K562 (cell line): Measurements from ENCODE around the gene AGGF1. TPM values are rescaled to one million over a fixed set of nuclear protein-coding genes. Genes with fewer than 3 reads are reported as not detected.
A peak's percentile ranks its signal among the peaks of the same experiment; 100 is the strongest.

ENCODE experiments used
- ETV1 ChIP-seq: fragments of 450-650 bp; conservative IDR thresholded peaks from 2 replicates; pipeline ENCODE4 v1.6.1; 2016; ENCODE audit warnings: missing genetic modification characterization, control low read depth, low read depth, missing compliant biosample characterization
- ETV5 ChIP-seq: sonication (generic); formaldehyde crosslinking; IDR thresholded peaks from 2 replicates; pipeline ENCODE4 v1.4.0; 2020; ENCODE audit warnings: low read depth, mild to moderate bottlenecking, missing genetic modification reagents
- NCOR1 ChIP-seq: fragments of 450-650 bp; IDR thresholded peaks from 2 replicates; pipeline ENCODE4 v1.6.1; 2016; ENCODE audit warnings: mild to moderate bottlenecking, moderate library complexity
- NRF1 ChIP-seq, 2 experiments: fragments of 450-650 bp; IDR thresholded peaks in 1 of 2; conservative IDR thresholded peaks in 1 of 2; 2 replicates each; pipeline ENCODE4 v1.6.1; 2014; ENCODE audit warnings: mild to moderate bottlenecking in 2 of 2
- POLR2AphosphoS5 ChIP-seq: IDR thresholded peaks from 2 replicates; pipeline ENCODE4 v1.6.1; 2011; ENCODE audit warnings: mild to moderate bottlenecking, low read depth, low read length, moderate library complexity; ENCODE audit not compliant: control insufficient read depth, insufficient read depth
- POLR3A ChIP-seq: IDR thresholded peaks from 2 replicates; pipeline ENCODE4 v1.6.1; 2011; ENCODE audit warnings: borderline replicate concordance, mild to moderate bottlenecking, moderate library complexity; ENCODE audit not compliant: insufficient read length, insufficient read depth; ENCODE audit errors: extremely low read depth
- RB1 ChIP-seq: fragments of 450-650 bp; IDR thresholded peaks from 2 replicates; pipeline ENCODE4 v1.6.1; 2017; ENCODE audit warnings: low read depth, mild to moderate bottlenecking
- RREB1 ChIP-seq: fragments of 250-450 bp; sonication (Bioruptor Pico); IDR thresholded peaks from 2 replicates; pipeline ENCODE4 v1.4.0; 2020
- SOX6 ChIP-seq: fragments of 450-650 bp; IDR thresholded peaks from 2 replicates; pipeline ENCODE4 v1.6.1; 2014; ENCODE audit warnings: mild to moderate bottlenecking
- YY1 ChIP-seq, 3 experiments: IDR thresholded peaks; 2 replicates each; pipeline ENCODE4 v1.6.1; 2011; ENCODE audit warnings: low read length in 2 of 3, mild to moderate bottlenecking in 2 of 3, moderate library complexity in 2 of 3, borderline replicate concordance in 1 of 3, control low read depth in 1 of 3, low read depth in 1 of 3; ENCODE audit not compliant: insufficient read depth in 3 of 3, insufficient replicate concordance in 2 of 3, control insufficient read depth in 1 of 3, insufficient read length in 1 of 3; ENCODE audit errors: extremely low read depth in 1 of 3
- ZBTB11 ChIP-seq, 3 experiments: fragments of 200-800 bp in 1 of 3; fragments of 250-450 bp in 1 of 3; fragments of 450-650 bp in 1 of 3; sonication (Bioruptor Pico) in 1 of 3; sonication (Bioruptor generic) in 1 of 3; formaldehyde crosslinking in 1 of 3; IDR thresholded peaks; 2 replicates each; pipeline versions ENCODE4 v1.6.1 to v1.8.0; 2016 to 2022; ENCODE audit warnings: mild to moderate bottlenecking in 2 of 3, missing genetic modification characterization in 2 of 3, missing compliant biosample characterization in 1 of 3, moderate library complexity in 1 of 3
- ZNF431 ChIP-seq: sonication (generic); formaldehyde crosslinking; IDR thresholded peaks from 2 replicates; pipeline ENCODE4 v1.8.0; 2022; ENCODE audit warnings: mild to moderate bottlenecking, missing genetic modification reagents
- polyA plus RNA-seq, 8 experiments: library from polyadenylated mRNA; depleted of rRNA in 4 of 8; stranded (reverse) in 5 of 8; unstranded in 3 of 8; fragments of >200 nt; fragmentation: Nextera tagmentation in 2 of 8; fragmentation: Illumina TruSeq in 1 of 8; extraction: Ambion mirVana in 2 of 8; extraction: Trizol in 1 of 8; gene quantifications; 2 replicates each; pipeline versions ENCODE4 v1.2.1 to v1.2.3, GENCODE V29; 2011 to 2014; ENCODE audit warnings: inconsistent platforms in 1 of 8, missing spikeins in 1 of 8
- total RNA-seq, 7 experiments: library from RNA; depleted of rRNA in 6 of 7; stranded (reverse); fragments of >200 nt in 6 of 7; fragmentation: Illumina TruSeq in 2 of 7; extraction: Trizol in 2 of 7; gene quantifications; 2 replicates each; pipeline versions ENCODE4 v1.2.1 to v1.2.3, GENCODE V29; 2011 to 2021; ENCODE audit warnings: low replicate concordance in 1 of 7

AGGF1 gene
- total and polyA plus RNA-seq, 9 of the 15 experiments (the other 6 are each of a cell fraction or from before 2014, with no cell fraction given): 5.2 to 20.4 (median 13.4) TPM

GRCh38 chr5:77030097-77031071 is at the start of gene AGGF1 (continued):
- TF ChIP-seq RREB1 (CRISPR knock-in tag) (no peak), NRF1 (conservative IDR thresholded peaks at IDR 0.05 in 1 of 2, IDR thresholded peaks at IDR 0.05 in 1 of 2) (peak; percentile 35 to 42), NCOR1 (no peak), SOX6 (0 out of 2 replicates have a peak, but pooled peaks have one; percentile 34), POLR3A (no peak), POLR2AphosphoS5 (peak; percentile 73; the same call in 1 of the 2 replicates), YY1 (IDR thresholded peaks at IDR 0.05; ENCODE audit: borderline replicate concordance in 1 of 3, control insufficient read depth in 1 of 3, extremely low read depth in 1 of 3, insufficient read depth in 3 of 3, insufficient read length in 1 of 3, insufficient replicate concordance in 2 of 3, low read depth in 1 of 3, low read length in 2 of 3) (peak in 1 of 3 experiments; percentile 60), ZBTB11 (CRISPR knock-in tag; IDR thresholded peaks at IDR 0.05) (peak; percentile 26 to 93 (median 69); a peak in 5 of 6 replicates), ZNF431 (CRISPR knock-in tag) (peak; percentile 62; the same call in 1 of the 2 replicates), RB1 (peak; percentile 29; the same call in 1 of the 2 replicates), ETV5 (CRISPR knock-in tag) (peak; percentile 76), ETV1 (tag) (peak; percentile 88)
